Transverse colon (tissue), 4 donors: ENCODE measurements around the gene FBXO3. TPM values are rescaled to one million over a fixed set of nuclear protein-coding genes. Genes with fewer than 3 reads are reported as not detected.
A peak's percentile ranks its signal among the peaks of the same experiment; 100 is the strongest.

Source experiments
- DNase-seq: peaks from one replicate; pipeline ENCODE4 v3.0.0-alpha.2; 2019
- H3K27ac ChIP-seq, 4 donors: fragments of 200-600 bp; sonication (generic); 2 replicates each; pipeline ENCODE4 v1.5.1; 2016 to 2018; ENCODE audit warnings: inconsistent platforms in 4 of 4
- H3K27me3 ChIP-seq: fragments of 200-600 bp; sonication (generic); 2 replicates; pipeline ENCODE4 v1.5.1; 2017; ENCODE audit warnings: inconsistent platforms
- H3K36me3 ChIP-seq, 4 donors: fragments of 200-600 bp; sonication (generic); 2 replicates each; pipeline ENCODE4 v1.5.1; 2017 to 2019; ENCODE audit warnings: inconsistent platforms in 4 of 4
- H3K4me1 ChIP-seq, 4 donors: fragments of 200-600 bp; sonication (generic); 2 replicates each; pipeline ENCODE4 v1.5.1; 2017 to 2020; ENCODE audit warnings: inconsistent platforms in 4 of 4
- H3K4me3 ChIP-seq, 4 donors: fragments of 200-600 bp; sonication (generic); 1 replicate in 1 of 4; 2 replicates in 3 of 4; pipeline versions ENCODE4 v1.5.1 to v1.6.1; 2017 to 2019; ENCODE audit warnings: inconsistent platforms in 4 of 4
- H3K9me3 ChIP-seq, 2 donors: fragments of 200-600 bp; sonication (generic); 2 replicates each; pipeline ENCODE4 v1.5.1; 2017 to 2019; ENCODE audit warnings: inconsistent platforms in 2 of 2
- EP300 ChIP-seq: sonication (generic); formaldehyde crosslinking; IDR thresholded peaks from one replicate; pipeline ENCODE4 v1.6.1; 2017; ENCODE audit warnings: antibody characterized with exemption, low read depth
- POLR2A ChIP-seq: fragments of 450-650 bp; IDR thresholded peaks from one replicate; pipeline ENCODE4 v1.6.1; 2016; ENCODE audit warnings: antibody characterized with exemption, mild to moderate bottlenecking, moderate library complexity
- POLR2AphosphoS5 ChIP-seq, 3 donors: sonication (generic); formaldehyde crosslinking; IDR thresholded peaks; one replicate each; pipeline ENCODE4 v1.6.1; 2016; ENCODE audit warnings: antibody characterized with exemption in 3 of 3
- WGBS, 2 donors: methylation state at CpG; one replicate each; pipeline ENCODE4 v1.1.5; 2018; ENCODE audit warnings: low coverage in 1 of 2; 5-methylcytosine and 5-hydroxymethylcytosine counted together
- in situ Hi-C, 4 donors: fragments of 200-750 bp; cut with MboI; loops; one replicate each; pipeline versions ENCODE4 v1.15.0 to v1.15.1; 2017; ENCODE audit warnings: low sequenced_read_pairs in 3 of 4, low pct_ligation_motif_present in 1 of 4, low pct_unique_long_range_greater_than_20kb in 1 of 4
- intact Hi-C: fragments of 100-400 bp; cut with DNase I; formaldehyde crosslinking; loops from one replicate; pipeline ENCODE4 v1.15.1; 2023; ENCODE audit warnings: low total_unique reads
- total RNA-seq, 4 donors: library from RNA; depleted of rRNA; stranded (reverse); fragments of >200 nt; gene quantifications; one replicate each; pipeline ENCODE4 v1.1.0, GENCODE V29; 2016
- TF ChIP-seq, protein P1 (sequence below), 5 experiments: fragments of 200-600 bp in 3 of 5; fragments of 450-650 bp in 2 of 5; sonication (generic) in 3 of 5; IDR thresholded peaks; 1 replicate in 2 of 5; 2 replicates in 3 of 5; pipeline ENCODE4 v1.5.1; 2016 to 2017; ENCODE audit warnings: antibody characterized with exemption in 5 of 5, inconsistent platforms in 3 of 5, mild to moderate bottlenecking in 2 of 5, moderate library complexity in 1 of 5

The FBXO3 gene
- total RNA-seq, 4 donors from 2014 or later, result 9.0 to 48.5 (median 30.7) TPM

DNA sequence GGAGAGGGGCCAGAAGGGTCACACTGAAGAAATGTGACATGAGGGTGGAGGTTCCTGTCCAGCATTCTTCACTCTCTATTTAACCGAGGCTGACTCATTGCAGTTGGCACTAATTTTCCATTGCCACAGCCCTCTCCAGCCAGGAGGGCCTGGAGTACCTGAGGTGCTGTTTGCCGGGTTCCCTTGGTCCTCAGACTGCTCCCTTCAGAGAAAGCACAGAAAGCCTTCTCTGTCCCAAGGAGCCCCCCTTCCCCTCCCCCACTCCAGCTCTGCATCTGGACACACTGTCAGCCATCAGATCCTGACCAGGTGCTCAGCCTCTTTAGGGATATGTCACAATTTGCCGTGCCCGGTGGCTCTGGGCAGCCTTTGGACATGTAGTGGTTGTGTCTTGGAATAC, 70.5 kb downstream of the FBXO3 start:
- H3K36me3 ChIP-seq, result peaks cover 0 to 9% (median 2%) of the 10 kb centered on the region in 4 donors
- H3K4me1 ChIP-seq, result peaks cover 14 to 52% (median 42%) of the 10 kb centered on the region in 4 donors
- no peaks in the 10 kb centered on the region for H3K9me3 ChIP-seq
- DNase-seq, result no peak
- WGBS, 2 donors, result 67% methylated on average over 3 of the region's 4 CpGs; no CpG with 5 or more reads in 1 of the 2 donors
- no peaks in the 10 kb centered on the region for H3K27me3 ChIP-seq
- in situ Hi-C loops (no loop called here), intact Hi-C loops (loop anchor here (2.0 kb wide), 1 partner anchor 73 kb away; no protein-coding TSS in a partner anchor)
- no peak for TF ChIP-seq POLR2A
- TF ChIP-seq EP300, result no peak
- TF ChIP-seq POLR2AphosphoS5 (IDR thresholded peaks at IDR 0.05), result no peak
- TF ChIP-seq, protein P1, sequence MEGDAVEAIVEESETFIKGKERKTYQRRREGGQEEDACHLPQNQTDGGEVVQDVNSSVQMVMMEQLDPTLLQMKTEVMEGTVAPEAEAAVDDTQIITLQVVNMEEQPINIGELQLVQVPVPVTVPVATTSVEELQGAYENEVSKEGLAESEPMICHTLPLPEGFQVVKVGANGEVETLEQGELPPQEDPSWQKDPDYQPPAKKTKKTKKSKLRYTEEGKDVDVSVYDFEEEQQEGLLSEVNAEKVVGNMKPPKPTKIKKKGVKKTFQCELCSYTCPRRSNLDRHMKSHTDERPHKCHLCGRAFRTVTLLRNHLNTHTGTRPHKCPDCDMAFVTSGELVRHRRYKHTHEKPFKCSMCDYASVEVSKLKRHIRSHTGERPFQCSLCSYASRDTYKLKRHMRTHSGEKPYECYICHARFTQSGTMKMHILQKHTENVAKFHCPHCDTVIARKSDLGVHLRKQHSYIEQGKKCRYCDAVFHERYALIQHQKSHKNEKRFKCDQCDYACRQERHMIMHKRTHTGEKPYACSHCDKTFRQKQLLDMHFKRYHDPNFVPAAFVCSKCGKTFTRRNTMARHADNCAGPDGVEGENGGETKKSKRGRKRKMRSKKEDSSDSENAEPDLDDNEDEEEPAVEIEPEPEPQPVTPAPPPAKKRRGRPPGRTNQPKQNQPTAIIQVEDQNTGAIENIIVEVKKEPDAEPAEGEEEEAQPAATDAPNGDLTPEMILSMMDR (IDR thresholded peaks at IDR 0.05), result no peak
- peak overlapping the region; percentile 81 to 87 (median 86) for H3K27ac ChIP-seq
- no peak overlapping the region for H3K4me3 ChIP-seq

DNA sequence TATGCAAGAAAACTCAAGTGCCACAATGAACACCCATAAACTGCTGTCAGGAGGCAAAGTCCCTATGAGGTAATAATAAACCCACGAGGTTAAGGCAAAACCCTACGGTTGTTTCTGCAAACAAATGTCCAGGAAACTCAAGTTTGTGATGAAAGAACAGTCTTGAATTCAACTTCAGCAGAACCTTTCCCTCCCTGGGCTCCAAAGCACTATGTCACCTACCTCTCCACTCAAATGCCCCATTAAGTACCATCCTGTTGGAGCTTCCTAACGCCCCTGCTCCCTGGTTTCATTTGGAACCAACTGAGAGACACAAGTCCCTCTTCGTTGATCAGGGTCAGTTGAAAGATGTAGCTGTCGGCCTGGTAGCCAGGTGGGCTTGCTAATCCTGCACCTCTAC, 71.1 kb downstream of the FBXO3 start:
- peaks cover 14 to 52% (median 40%) of the 10 kb centered on the region in 4 donors for H3K4me1 ChIP-seq
- no peaks in the 10 kb centered on the region for H3K27me3 ChIP-seq
- in situ Hi-C loops, result no loop called here
- TF ChIP-seq POLR2AphosphoS5 (IDR thresholded peaks at IDR 0.05) (peak in 2 of 3 donors; percentile 26 to 59), POLR2A (peak; percentile 23), EP300 (no peak)
- TF ChIP-seq, protein P1 (IDR thresholded peaks at IDR 0.05), result no peak
- peak overlapping the region; percentile 81 to 87 (median 86) for H3K27ac ChIP-seq
- intact Hi-C loops, result no loop called here
- H3K9me3 ChIP-seq, result no peaks in the 10 kb centered on the region
- no peak for DNase-seq
- 20 to 50% methylated on average over 1 to 5 of the region's 5 CpGs for WGBS, 2 donors
- no peak overlapping the region for H3K4me3 ChIP-seq
- peaks cover 0 to 3% (median 0%) of the 10 kb centered on the region in 4 donors for H3K36me3 ChIP-seq

DNA sequence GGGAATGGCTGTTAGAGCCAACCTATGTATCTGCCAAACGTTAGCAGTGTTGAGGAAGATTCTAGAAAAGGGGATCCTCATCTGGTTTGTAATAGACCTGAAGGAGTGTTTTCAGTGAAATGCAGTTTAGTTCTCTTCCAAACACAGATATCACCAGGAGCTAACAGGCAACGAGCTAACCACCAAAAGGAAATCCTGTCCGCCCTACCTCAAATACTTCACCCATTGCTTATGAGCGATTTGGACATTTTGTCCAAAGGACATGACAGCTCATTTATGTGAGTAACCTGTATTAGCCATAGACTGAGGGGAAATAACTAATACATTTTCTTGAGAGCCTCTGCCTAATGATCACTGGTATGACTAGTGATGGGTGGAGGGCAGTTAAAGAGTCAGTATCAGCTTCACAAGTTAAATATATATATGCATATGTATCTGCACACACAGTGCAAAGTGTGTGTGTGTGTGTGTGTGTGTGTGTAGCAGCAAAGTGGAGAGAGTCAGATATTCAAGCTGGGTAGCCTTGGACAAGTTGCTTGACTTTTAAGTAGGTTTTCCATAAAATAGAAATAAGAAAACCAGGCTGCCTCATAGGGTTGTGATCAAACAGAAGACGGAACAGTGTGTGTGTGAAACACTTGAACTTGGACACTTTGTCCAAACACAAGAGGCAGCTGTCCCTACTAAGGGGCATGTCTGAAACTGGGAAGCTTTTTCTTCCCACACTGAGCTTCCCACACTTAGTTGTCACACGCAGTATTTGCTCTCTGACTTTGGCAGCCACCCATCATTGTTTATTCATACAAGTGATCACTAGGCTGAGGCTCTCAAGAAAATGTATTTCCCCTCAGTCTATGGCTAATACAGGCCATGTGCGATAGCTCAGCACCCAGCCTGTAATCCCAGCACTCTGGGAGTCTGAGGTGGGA, 72.8 kb downstream of the FBXO3 start:
- 20 to 27% methylated on average over 2 to 7 of the region's 7 CpGs for WGBS, 2 donors
- Histone ChIP-seq H3K9me3 (no peaks in the 10 kb centered on the region), H3K4me1 (peaks cover 14 to 50% (median 41%) of the 10 kb centered on the region in 4 donors), H3K36me3 (no peaks in the 10 kb centered on the region), H3K27me3 (no peaks in the 10 kb centered on the region), H3K27ac (peak overlapping the region; percentile 81 to 87 (median 86)), H3K4me3 (peak overlapping the region; percentile 33 to 72 (median 54))
- TF ChIP-seq EP300, result peak; percentile 28
- no peak for TF ChIP-seq POLR2AphosphoS5 (IDR thresholded peaks at IDR 0.05)
- in situ Hi-C loops (no loop called here), intact Hi-C loops (no loop called here)
- no peak for DNase-seq

DNA sequence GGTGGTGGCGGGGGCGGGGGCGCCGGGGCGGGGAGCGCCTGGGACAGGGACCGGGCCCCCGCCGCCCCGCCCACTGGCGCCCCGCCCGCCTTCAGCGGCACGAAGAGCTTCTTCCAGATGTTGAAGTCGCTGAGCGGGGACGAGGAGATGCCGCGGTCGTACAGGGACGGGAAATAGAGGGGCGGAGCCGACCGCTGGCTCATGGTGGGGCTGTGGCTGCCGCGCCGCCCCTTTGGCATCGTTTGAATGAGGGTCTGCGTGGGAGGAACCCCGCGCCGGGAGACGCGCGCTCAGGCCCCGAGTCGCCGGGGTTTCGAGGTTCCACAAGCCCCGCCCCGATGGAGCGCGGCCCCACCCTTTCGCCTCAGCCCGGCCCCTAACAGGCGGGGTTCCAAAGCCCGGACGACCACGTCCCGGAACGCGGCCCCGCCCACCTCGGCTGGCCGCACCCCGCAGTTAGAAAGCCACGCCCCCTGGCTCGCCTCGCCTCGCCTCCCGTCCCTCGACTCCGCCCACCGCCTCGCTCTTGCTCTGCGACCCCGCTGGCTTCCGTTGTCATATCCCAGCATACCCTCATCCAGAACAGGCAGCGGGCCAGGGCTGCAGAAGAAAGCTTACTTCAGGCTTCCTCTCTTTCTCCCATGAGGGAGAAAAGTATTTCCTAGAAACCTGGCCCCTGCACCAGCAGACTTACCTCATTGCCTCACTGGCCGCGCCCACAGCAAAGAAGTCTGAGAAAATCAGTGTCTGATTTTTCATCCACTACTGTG, 73.6 kb downstream of the FBXO3 start, which contains the start of gene C11orf91:
TSS of gene C11orf91 (minus strand) at position 325 of the 770 bp plus-strand sequence. CDS start at position 239, 86 bp downstream.
- Histone ChIP-seq H3K36me3 (no peaks in the 10 kb centered on the region), H3K4me3 (peak within 1 kb of the TSS; percentile 33 to 72 (median 54)), H3K9me3 (no peaks in the 10 kb centered on the region), H3K27me3 (no peaks in the 10 kb centered on the region), H3K4me1 (peaks cover 14 to 47% (median 41%) of the 10 kb centered on the region in 4 donors), H3K27ac (peak within 1 kb of the TSS; percentile 81 to 87 (median 86))
- TF ChIP-seq EP300 (no peak), POLR2AphosphoS5 (IDR thresholded peaks at IDR 0.05) (peak; percentile 73 to 86 (median 83)), POLR2A (peak; percentile 65)
- TF ChIP-seq, protein P1 (IDR thresholded peaks at IDR 0.05), result no peak
- in situ Hi-C loops, result no loop called here
- peak; percentile 98 for DNase-seq
- intact Hi-C loops, result no loop called here
- 0% methylated on average over 46 of the region's 72 CpGs; no CpG with 5 or more reads in 1 of the 2 donors for WGBS, 2 donors
